Ovary (tissue), 9 donors: Measurements from ENCODE around the gene FNIP1. TPM values are rescaled to one million over a fixed set of nuclear protein-coding genes. Genes with fewer than 3 reads are reported as not detected.

Experiments used
- DNase-seq, 5 donors: peaks; one replicate each; pipeline ENCODE4 v3.0.0-alpha.2; 2019 to 2020
- H3K27ac ChIP-seq, 2 donors: fragments of 200-600 bp; one replicate each; pipeline versions ENCODE4 v1.5.1 to v1.8.0; 2019 to 2022
- H3K27me3 ChIP-seq: fragments of 200-600 bp; one replicate; pipeline ENCODE4 v1.8.0; 2022
- H3K36me3 ChIP-seq: fragments of 200-600 bp; sonication (generic); one replicate; pipeline ENCODE4 v1.5.1; 2019
- H3K4me1 ChIP-seq: one replicate; pipeline ENCODE4 v1.8.1; 2013; ENCODE audit warnings: mild to moderate bottlenecking, moderate library complexity; ENCODE audit not compliant: insufficient read depth
- H3K4me3 ChIP-seq: fragments of 200-600 bp; sonication (generic); one replicate; pipeline ENCODE4 v1.5.1; 2017
- H3K9me3 ChIP-seq, 2 donors: fragments of 200-600 bp in 1 of 2; sonication (generic) in 1 of 2; one replicate each; pipeline versions ENCODE4 v1.5.1 to v1.8.1; 2013 to 2019; ENCODE audit warnings: mild to moderate bottlenecking in 1 of 2, moderate library complexity in 1 of 2
- CTCF ChIP-seq, 3 donors: fragments of 450-650 bp in 2 of 3; fragments of 200-600 bp in 1 of 3; IDR thresholded peaks; one replicate each; pipeline versions ENCODE4 v1.5.1 to v1.8.0; 2016 to 2022; ENCODE audit warnings: antibody characterized with exemption in 3 of 3, mild to moderate bottlenecking in 1 of 3
- EP300 ChIP-seq: sonication (generic); formaldehyde crosslinking; IDR thresholded peaks from one replicate; pipeline ENCODE4 v1.6.1; 2017; ENCODE audit warnings: antibody characterized with exemption
- POLR2A ChIP-seq: fragments of 450-650 bp; IDR thresholded peaks from one replicate; pipeline ENCODE4 v1.6.1; 2017; ENCODE audit warnings: antibody characterized with exemption, mild to moderate bottlenecking, moderate library complexity
- WGBS, 3 donors: extraction: QIAGEN DNeasy Blood & Tissue Kit in 1 of 3; methylation state at CpG; one replicate each; pipeline versions ENCODE4 v1.1.5 to v1.1.7; 2013 to 2017; 5-methylcytosine and 5-hydroxymethylcytosine counted together
- intact Hi-C, 4 donors: fragments of 100-400 bp; cut with DNase I; formaldehyde crosslinking; loops; one replicate each; pipeline versions ENCODE4 v1.11.0 to v1.15.1; 2022 to 2023
- polyA plus RNA-seq, 2 donors: library from polyadenylated mRNA; stranded (reverse); fragments of 200-250 nt in 1 of 2; fragments of 350-450 nt in 1 of 2; fragmentation: Illumina TruSeq in 1 of 2; extraction: RNeasy Lipid Tissue Mini Kit (QIAGEN cat#74804) in 1 of 2; gene quantifications; one replicate each; pipeline ENCODE4 v1.2.3, GENCODE V29; 2013 to 2014
- total RNA-seq, 7 donors: library from RNA; depleted of rRNA in 2 of 7; stranded (reverse); fragments of >200 nt in 2 of 7; fragmentation: NEBNext Ultra II Directional in 3 of 7; extraction: Animal tissue kit (Norgen Biotek cat#: 25700) in 3 of 7; gene quantifications; one replicate each; pipeline versions ENCODE4 v1.1.0 to v1.2.4, GENCODE V29; 2016 to 2023
- donor health status: DM: no; HTN: no; CAD: no; lungs with moderate emphysema.
- donor health status: DM: no; HTN: no; CAD: no.
- donor health status: Bipolar disorder and iron deficiency.
- donor health status: DM: yes; HTN: yes; CAD: no.
- donor health status: DM: no; HTN: no; CAD: no.
- donor health status: DM: yes; HTN: yes; CAD: no.

FNIP1 gene
- total and polyA plus RNA-seq, 9 donors = 7.2 to 52.7 (median 39.4) TPM

DNA sequence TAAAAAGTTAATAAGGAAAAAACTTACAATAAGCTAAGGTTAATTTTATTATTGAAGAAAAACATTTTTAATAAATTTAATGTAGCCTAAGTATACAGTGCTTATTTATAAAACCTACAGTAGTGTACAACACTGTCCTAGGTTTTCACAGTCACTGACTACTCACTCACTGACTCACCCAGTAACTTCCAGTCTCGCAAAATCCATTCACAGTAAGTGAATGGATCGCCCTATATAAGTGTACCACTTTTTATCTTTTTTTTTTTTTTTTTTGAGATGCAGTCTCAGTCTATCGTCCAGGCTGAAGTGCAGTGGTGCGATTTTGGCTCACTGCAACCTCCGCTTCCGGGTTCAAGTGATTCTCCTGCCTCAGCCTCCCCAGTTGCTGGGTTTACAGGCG, 47.7 kb downstream of the FNIP1 start:
- intact Hi-C loops = no loop called here
- DNase-seq = no peak
- H3K27me3 ChIP-seq = no peaks in the 10 kb centered on the region
- 96 to 97% (median 97%) methylated on average over 7 of the region's 7 CpGs for WGBS, 3 donors
- H3K36me3 ChIP-seq = no peaks in the 10 kb centered on the region
- H3K27ac ChIP-seq = no peak overlapping the region
- peaks cover 4% of the 10 kb centered on the region for H3K4me1 ChIP-seq
- H3K9me3 ChIP-seq = no peaks in the 10 kb centered on the region
- H3K4me3 ChIP-seq = no peak overlapping the region
- TF ChIP-seq EP300 (no peak), CTCF (IDR thresholded peaks at IDR 0.05) (no peak), POLR2A (no peak)

GRCh38 chr5:131747180-131748105, 49.4 kb downstream of the FNIP1 start:
- no peak overlapping the region for H3K4me3 ChIP-seq
- TF ChIP-seq POLR2A (no peak), EP300 (no peak), CTCF (IDR thresholded peaks at IDR 0.05) (no peak)
- DNase-seq = no peak
- H3K9me3 ChIP-seq = no peaks in the 10 kb centered on the region
- WGBS, 3 donors = 92 to 97% (median 93%) methylated on average over 6 of the region's 6 CpGs
- no peaks in the 10 kb centered on the region for H3K36me3 ChIP-seq
- peaks cover 4% of the 10 kb centered on the region for H3K4me1 ChIP-seq
- no peaks in the 10 kb centered on the region for H3K27me3 ChIP-seq
- intact Hi-C loops = no loop called here
- H3K27ac ChIP-seq = no peak overlapping the region

GRCh38 chr5:131746423-131746822, 50.4 kb downstream of the FNIP1 start:
- Histone ChIP-seq H3K4me1 (peaks cover 4% of the 10 kb centered on the region), H3K9me3 (no peaks in the 10 kb centered on the region), H3K27me3 (no peaks in the 10 kb centered on the region), H3K27ac (no peak overlapping the region), H3K36me3 (no peaks in the 10 kb centered on the region), H3K4me3 (no peak overlapping the region)
- intact Hi-C loops = no loop called here
- TF ChIP-seq EP300 = no peak
- 96 to 98% (median 97%) methylated on average over 4 of the region's 4 CpGs for WGBS, 3 donors
- no peak for DNase-seq

DNA sequence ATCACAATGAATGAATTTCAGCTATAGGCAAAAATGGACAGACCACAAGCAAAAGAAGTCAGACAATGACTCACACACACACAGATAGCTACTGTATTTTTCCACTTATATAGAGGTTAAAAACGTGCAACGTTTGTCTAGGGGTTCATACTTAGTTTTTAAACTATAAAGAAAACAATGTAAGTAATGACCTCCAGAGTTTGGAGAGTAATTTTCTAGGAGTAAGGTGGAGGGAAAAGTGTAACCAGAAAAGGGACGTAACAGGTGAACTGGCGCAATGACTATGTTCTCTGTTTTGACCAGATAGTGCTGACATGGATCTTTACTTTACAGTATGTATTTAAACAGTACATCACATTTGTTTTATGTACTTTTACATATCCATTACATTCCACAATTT, 51.1 kb downstream of the FNIP1 start:
- intact Hi-C loops = no loop called here
- 76 to 84% (median 83%) methylated on average over 4 of the region's 4 CpGs for WGBS, 3 donors
- Histone ChIP-seq H3K36me3 (no peaks in the 10 kb centered on the region), H3K27ac (no peak overlapping the region), H3K4me3 (no peak overlapping the region), H3K4me1 (peaks cover under 1% of the 10 kb centered on the region), H3K27me3 (no peaks in the 10 kb centered on the region), H3K9me3 (no peaks in the 10 kb centered on the region)
- TF ChIP-seq CTCF (IDR thresholded peaks at IDR 0.05) (no peak), POLR2A (no peak), EP300 (no peak)
- no peak for DNase-seq

DNA sequence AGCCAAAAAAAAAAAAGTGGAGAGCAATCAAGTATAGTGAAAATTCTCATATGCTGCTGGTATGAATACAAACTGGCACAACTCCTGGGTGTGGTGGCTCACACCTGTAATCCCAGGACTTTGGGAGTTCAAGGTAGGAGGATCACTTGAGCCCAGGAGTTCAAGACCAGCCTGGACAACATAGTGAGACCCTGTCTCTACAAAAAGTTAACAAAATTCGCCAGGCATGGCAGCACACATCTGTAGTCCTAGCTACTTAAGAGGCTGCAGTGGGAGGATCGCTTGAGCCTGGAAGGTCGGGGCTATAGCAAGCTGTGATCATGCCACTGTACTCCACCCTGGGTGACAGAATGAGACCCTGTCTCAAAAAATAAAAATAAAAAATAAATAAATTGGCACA, 51.7 kb downstream of the FNIP1 start:
- H3K27me3 ChIP-seq = no peaks in the 10 kb centered on the region
- H3K4me1 ChIP-seq = no peaks in the 10 kb centered on the region
- H3K9me3 ChIP-seq = no peaks in the 10 kb centered on the region
- no peak for DNase-seq
- no peak overlapping the region for H3K4me3 ChIP-seq
- intact Hi-C loops = no loop called here
- WGBS, 3 donors = 88 to 98% (median 96%) methylated on average over 3 of the region's 3 CpGs
- H3K27ac ChIP-seq = no peak overlapping the region
- TF ChIP-seq POLR2A = no peak
- no peaks in the 10 kb centered on the region for H3K36me3 ChIP-seq
